SHP77 treated with DMSO at 0.1 percent for 48 hours (cell line): ENCODE measurements around the gene PIP4K2A.

ENCODE experiments used
- DNase-seq: peaks from one replicate; lab custom pipeline; 2025; lab: John Stamatoyannopoulos, UW

The PIP4K2A gene

DNA sequence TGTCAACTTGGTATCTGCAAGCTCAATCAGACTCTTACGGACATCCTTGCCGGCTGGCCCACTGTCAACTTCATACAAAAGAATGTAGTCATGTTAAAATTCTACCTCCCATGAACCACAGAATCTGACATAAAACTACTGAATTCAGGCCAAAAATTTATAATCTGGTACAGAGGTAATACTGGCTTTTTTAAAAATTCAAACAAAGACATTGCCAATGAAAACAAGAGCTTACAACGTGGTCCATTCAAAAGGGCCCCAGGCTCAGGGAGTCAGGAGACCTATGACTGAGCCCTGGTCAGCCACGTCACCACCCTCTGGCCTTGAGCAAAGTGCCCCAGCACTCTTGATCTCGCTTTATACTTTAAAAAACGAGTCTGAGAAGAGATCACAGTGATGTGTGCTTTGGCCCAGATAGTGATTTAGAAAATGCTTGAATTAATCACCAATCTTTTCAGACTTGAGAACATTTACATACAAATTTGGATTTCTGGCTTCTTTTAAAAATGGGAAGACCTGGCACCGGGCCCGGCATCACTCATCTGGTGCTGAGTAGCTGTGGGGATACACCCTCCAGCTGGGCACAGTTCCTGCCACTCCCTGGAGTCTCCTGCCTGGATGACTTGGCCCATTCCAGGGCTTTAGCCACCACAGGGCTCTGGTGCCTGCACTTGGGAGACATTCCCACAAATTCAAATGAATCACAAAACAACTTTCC is 94.1 kb downstream of the PIP4K2A start:
- DNase-seq = no peak

DNA sequence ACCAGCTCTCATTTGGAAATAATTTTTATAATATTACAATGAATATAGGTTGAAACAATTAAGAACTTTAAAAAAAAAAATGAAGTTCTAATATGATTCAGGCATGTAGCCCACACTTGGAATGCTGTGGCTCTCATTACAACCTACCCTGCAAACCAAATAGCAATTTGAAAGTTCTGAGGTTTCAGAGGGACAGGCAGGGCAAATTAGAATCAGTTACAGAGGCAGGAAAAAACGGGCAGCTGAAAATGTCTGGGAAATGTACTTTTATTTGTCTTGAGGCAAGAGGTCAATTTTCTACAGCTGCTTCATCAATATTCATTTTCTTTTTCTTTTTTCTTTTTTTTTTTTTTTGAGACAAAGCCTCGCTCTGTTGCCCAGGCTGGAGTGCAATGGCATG is 95.3 kb downstream of the PIP4K2A start:
- DNase-seq = no peak

DNA sequence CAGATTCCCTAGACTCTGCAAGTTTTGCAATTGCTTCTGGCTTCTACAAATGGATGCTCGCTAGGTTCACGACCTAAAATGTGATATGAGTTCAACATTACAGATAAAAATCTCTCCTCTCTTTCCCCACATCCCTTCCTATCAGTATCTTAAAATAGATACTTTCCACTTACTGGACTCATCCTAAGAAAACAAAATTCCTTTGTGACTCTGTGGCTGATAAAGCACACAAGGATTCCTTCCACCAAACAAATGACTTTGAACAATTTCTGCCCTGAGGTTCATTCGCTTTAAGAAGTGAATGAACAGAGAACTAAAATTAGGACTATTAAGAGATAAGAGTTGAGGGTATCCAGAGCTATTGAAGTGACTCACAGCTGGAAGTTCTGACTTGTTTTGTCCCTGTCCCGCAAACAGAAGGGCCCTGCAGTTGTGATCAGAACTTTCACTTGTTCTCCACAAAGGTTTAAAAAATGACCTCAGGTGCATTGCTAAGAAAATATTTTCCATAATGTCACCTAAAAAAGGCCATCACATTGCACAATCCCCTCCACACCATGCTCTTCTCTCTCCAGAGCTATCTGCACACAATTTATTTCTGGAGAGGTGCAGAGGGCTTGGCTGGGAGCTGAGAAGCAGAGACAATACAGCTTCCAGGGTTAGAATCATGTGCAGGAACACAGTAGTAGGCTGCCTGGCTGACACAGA is 96.1 kb downstream of the PIP4K2A start:
- DNase-seq = no peak

DNA sequence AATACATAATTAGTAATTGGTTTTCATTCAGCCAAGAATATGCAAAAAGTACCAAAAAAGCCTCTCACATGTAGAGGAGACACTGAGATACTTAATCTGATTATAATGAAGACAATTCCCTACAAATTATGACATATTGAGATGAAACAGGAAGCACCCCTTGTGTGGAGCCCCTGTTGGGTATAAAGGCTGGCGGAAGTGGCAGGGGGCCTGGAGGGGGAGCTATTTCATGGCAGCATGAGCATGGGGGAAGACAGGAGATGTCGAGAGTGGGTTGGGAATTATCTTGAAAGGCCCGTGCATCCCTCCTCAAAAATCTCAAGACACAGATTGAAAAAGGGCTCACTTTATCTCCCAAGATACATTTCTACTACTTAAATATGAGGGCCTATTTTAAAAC is 96.9 kb downstream of the PIP4K2A start:
- DNase-seq = no peak

DNA sequence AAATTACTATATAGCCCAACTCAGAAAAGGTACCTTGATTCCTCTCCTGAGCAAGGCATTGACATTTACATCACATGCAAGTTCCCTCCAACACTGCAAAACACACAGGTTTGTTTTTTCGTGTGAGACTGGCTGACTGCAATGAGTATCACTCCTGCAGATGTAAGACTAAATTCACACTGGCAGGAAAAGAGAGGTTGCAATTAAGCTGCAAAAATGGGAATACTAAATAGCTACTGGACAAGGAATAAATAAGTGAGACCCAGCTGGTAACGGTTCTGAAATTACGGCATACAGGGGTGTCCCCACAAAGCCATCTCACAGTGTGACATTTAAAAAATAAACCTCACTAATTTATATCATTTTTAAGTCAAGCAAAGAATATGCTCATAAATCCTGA is 97.3 kb downstream of the PIP4K2A start:
- DNase-seq = no peak

DNA sequence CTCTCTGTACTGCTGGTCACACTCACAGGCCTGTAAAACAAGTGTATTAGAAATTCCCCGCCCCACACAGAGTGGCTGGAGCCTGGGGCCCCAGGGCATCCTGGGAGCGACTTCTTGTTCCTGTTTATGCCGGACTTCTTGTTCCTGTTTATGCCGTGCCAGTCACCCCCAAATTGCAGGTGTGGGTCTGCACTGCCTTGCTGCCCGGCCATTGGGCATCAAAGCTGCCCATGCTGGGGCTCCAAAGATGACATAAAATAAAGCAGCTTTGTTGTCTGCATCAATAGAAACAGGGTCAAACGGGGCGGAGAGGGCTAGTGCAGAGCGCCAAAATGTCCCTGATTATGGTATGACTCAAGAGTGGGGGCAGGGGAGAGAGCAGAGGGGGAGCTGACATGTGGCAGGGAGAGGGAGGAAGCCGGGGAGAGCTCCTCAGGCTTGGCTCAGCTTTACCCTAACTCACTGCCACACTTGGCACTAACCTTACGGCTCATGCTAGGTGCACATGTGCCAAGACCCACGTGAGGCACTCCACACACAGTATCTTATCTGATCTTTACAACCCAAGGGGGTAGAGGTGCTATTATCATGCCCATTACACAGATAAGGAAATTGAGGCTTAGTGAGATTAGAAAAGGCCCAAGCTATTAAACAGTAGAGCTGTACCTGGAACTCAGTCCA is 98.4 kb downstream of the PIP4K2A start:
- no peak for DNase-seq

DNA sequence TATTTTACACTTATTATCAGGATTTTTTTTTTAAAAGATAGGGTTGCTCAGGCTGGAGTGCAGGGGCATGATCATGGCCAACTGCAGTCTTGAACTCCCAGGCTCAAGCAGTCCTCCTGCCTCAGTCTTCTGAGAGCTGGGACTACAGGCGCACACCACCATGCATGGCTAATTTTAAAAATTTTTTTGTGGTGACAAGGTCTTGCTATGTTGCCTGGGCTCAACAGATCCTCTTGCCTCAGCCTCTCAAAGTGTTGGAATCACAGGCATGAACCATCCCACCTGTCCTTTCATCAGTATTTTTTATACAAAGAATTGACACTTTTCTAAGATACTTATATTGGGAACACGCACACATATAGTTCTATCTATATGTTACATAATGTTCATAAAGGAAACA is 99.3 kb downstream of the PIP4K2A start:
- no peak for DNase-seq

DNA sequence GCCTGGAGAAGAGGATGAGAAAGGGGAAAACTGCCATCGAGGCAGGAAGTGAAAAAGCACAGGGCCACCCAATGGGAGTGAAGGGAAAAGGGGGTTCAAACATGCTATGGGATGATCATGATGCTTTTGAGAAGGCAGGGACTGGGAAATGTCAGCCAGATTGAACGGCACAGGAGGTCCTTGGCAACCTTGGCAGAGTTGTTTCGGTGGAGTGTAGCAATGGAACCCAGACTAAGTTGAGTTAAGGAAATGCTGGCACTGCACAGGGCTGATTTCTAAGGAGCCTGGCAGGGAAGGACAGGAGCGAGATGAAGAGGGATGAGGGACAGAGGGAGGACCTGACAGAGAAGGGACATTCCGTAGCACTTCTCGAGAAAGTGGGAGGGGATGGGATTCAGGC is 101.4 kb downstream of the PIP4K2A start:
- DNase-seq = no peak

DNA sequence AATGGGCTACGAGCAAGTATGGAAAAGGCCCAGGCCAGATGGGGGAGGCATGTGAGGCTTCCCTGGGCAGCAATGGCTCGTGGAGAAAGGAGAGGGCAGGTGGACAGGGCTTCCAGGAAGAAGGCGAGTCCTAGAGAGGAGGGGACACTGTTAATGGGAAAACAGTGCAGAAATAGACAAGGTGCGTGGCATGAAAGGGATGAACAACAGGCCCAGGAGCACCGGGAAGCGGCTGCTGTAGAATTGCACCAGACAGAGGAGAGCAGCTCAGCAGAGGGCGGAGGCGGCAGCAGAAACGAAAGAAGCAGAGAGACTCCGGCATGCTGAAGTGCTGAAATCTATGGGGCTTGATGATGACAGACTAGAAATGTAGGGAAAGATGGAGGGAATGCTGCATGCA is 102.1 kb downstream of the PIP4K2A start:
- DNase-seq = no peak

DNA sequence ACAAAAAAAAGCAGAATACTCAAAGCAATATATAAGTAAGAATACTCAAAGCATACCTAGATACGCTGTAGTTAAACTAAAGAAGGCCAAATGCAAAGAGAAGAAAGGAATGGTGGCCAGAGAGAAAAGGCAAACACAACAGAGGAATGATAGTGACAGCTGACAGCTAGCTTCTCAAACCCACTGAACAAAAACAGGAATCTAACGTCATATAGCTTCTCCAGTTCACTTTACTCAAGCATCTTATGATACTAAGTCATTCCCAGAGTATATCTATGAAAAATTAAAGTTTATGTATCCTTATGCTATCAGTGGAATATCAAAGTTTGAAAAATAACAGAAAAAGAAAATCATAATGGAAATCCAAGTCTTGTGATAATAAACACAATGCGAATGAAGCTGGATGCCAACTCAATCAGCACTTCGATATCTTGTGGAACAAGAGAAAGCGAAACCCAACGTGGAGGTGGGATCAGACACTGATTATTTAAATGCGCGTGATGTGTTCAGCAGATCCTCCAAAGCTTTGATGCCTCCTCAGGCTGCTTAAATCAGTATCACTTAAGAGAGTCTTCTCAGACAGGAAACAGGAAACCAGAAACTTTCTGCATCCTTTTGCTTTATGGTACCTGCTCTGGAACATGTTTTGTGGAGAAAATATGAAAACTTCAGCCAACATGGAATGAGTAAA is 102.8 kb downstream of the PIP4K2A start:
- no peak for DNase-seq

DNA sequence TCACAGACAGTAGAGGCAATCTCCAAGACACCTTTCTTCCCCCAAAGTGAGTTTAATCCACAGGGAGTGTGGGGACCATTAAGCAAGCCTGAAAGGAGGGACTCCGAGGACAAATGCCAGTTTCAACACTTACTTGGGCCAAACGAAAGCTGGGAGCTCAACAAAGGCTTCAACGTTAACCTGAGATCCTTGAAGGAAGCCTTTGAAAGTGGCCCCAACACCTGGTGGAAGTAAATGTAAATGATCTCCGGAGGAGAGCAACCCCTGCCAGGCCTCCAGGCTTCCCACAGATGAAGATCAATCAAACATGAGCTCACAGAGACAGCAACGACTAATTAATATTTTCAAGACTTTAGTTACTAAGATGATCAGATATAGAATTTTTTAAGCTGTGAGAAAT is 103.8 kb downstream of the PIP4K2A start:
- DNase-seq = no peak

DNA sequence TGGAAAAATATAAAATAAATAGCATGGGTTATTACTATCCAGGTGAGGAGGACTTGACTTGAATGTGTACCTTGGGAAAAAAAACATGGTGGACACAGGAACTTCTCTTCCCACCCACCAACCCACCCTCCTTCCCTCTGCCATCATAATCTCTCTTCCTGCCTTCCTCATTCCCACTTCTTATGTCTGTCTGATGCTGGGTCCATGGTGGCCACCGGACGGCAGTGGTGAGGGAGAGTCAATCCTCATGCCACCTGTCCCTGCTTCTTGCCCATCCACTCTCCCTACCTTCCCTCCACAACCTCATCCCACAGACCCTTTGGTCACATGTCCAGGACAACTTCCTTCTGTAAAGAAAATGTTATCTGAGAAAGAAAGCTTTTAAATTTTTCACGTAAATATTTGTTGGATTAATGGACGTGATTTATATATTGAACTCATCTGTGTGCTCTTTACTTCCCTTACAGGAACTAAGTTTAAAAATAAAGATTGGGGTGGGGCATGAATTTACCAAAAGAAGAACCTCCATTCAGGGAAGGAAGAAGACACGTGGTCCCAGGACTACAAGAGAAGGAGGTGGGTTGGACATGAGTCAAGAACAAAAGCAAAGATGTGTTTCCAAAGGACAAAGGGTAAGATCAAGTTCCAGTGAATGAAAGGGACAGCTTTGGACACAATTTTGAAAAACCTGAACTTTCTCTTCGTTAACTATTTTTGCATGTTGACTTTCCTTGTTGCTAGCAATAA is 104.5 kb downstream of the PIP4K2A start:
- DNase-seq = no peak

DNA sequence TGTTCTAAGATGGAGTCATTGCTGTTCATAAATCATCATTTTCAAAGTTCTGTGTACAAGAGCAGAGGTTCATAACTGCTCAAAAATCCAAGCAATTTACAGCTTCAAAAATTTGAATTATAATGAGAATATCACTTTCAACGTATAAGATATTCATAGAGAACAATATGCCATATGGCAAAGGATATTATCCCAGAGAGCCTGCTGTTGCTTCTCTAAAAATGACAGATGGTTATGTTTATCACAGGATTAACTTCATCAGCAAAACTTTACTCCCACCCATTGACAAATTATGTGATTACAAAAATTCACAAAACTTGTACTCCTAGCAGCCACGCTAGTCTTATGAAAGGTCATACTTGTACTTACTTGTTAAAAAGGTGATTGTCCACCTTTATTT is 105.1 kb downstream of the PIP4K2A start:
- no peak for DNase-seq

DNA sequence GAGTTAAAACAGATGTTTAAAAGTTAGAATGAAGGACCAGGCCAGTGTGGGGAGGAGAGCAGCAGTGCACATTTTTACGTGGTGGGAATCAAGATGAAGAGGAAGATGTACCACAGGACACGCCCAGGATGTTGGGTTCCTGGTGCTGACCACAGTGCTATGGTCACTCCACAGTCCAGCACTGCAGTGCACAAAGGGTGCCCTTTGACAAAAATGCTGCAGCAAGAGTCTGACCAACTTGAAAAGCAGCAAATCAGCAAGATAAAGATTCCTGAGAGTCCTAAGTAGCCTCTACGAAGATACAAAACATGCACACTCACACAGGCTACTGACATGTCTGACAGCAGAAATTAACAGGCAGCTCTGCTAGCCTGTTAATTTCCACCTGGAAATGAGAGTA is 107.1 kb downstream of the PIP4K2A start:
- DNase-seq = no peak

DNA sequence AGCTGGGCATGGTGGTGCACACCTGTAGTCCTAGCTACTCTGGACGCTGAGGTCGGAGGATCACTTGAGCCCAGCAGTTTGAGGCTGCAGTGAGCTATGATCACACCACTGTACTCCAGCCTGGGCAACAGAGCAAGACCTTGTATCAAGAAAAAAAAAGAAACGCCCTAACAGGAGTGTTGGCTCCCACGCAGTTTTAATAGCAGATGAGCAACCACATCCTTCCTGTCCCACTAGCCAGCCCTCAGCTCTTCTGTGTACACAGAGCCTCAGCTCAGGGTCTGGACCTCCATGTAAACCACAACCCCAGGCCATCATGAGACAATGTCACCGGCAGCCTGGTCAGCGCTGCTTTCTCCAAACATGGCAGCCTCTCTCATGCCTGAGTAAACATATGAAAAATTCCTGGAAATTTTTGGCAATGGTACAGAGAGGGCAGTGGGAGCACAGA is 108.2 kb downstream of the PIP4K2A start:
- DNase-seq = no peak

DNA sequence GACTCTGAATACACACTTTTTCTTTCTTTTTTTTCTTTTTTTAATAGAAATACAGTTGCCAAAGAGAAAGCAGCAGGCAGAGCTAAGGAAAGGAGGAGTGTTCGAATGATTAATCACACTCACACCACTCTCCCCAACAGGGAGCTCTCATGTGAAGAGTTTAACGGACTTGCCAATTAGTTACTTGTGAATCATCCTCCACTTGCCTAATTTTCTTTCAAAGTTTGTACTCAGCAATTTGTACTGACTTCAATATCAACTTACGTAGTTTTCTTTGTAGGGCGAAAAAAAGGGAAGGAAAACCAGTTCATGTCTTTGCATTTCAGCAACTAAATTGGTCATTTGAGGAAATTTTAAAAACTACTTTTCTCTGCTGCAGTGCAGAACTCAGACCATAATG is 109.2 kb downstream of the PIP4K2A start:
- no peak for DNase-seq

DNA sequence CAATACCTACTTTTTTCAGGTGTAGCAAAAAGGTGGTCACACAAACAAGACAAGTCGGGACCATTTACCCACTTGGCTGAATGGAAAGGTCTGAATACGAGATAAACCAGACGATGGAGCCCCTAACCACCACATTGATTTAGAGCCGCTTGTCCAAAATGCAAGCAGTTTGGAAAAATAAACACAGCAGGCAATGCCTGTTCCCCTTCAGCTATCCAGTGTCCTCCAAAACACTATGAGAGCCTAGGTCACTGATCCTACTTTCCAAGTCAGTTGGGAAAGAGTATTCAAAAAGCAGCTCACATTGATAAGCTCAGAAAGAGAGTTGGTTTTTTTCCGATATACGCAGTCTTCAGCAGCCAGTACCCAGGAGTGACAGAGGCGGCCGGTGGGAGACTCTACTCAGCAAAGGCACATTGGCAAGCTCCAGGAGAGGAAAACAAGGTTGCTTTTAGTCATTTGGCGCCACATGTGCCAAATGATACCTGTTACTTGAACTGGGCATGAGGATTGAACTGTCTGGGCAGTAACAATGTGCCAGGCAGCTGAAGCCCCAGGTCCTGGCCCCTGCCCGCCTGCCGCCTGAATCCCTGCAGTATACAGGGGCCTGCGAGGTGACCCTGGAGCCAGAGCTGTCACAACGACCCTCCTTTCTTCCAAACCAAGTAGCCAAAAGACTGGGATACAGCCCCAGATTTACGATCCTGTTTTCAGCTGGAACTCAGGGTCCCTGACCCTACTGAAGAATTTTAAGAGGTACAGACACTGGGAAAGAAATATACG is 109.8 kb downstream of the PIP4K2A start:
- DNase-seq = no peak

DNA sequence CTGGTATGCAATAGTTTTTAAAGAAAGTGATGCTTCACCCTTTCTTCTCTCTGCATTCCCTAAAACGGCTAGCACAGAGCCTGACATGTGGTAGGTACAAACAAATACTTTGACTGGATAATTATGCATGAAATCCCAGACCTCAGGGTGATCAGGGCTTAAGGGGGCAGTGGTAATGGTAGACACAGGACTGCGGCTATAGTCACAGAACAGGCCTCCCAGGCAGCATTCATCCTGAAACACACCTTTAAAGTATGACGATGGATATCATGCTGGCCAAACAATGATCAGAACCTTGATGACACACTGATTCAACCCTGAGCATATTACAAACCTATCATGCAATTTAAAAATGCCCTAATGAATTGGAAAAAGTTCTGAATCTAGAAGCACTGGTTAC is 110.8 kb downstream of the PIP4K2A start:
- DNase-seq = no peak

DNA sequence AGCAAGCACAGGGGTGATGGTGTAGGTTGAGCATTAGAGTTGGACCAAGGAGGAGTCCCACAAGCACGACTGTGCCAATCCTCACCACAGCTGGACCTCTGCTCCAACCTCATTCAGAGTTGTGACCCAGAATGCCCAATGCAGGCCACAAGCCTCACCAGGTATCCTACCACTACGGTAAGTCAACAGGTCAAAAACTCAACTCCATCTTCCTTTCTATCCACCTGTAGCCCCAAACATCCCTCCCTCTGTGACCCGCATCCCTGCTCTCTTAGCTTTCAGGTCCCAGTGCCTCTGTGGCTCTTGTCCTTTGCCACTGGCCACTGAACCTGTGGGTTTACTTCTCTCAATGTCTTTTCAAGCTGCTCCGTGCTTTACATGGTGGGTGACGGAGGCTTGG is 112.8 kb downstream of the PIP4K2A start:
- DNase-seq = no peak

DNA sequence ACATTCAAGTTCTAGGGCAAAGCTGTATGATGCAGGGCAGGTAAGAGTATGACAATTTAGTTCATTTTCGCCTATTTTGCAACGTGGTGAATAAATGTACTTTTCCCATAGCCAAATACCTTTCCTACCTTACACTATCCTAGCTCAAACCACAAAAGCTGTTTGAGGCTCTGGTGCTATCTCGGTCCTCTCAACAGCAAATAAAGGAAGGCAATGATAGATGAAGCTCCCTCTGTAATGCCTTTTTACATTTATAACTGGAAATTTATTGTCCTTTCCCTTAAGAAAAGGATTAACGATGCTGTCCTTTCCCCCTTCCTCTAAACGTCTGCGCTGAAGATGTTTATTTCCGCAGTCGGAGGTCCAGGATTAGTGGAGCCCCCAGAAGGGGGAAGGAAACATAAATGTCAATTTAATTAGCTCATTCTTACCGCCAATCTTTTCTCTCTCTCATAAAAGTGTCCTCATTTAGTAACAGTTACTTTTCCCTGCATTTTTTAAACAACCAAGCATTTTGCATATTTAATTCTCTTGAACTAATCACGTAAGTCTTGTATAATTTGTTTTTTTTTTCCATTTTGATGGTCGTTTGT is 114.6 kb downstream of the PIP4K2A start:
- no peak for DNase-seq
